HCT116 (cell line): ENCODE results near the gene SYNDIG1.

Source experiments
- CEBPB ChIP-seq: IDR thresholded peaks from 2 replicates; pipeline ENCODE4 v1.6.1; 2012; ENCODE audit warnings: low read depth
- ELF1 ChIP-seq: IDR thresholded peaks from 2 replicates; pipeline ENCODE4 v1.6.1; 2012; ENCODE audit warnings: low read depth, borderline replicate concordance
- EZH2 ChIP-seq: fragments of 200-600 bp; sonication (generic); IDR thresholded peaks from 2 replicates; pipeline ENCODE4 v1.6.1; 2017; ENCODE audit warnings: antibody characterized with exemption, mixed run types
- SP1 ChIP-seq: IDR thresholded peaks from 2 replicates; pipeline ENCODE4 v1.6.1; 2012; ENCODE audit warnings: low read depth
- TF ChIP-seq, protein P1 (sequence below), 3 experiments: fragments of 200-600 bp in 1 of 3; sonication (generic) in 1 of 3; IDR thresholded peaks in 2 of 3; conservative IDR thresholded peaks in 1 of 3; 2 replicates each; pipeline ENCODE4 v1.5.1; 2012 to 2017; ENCODE audit warnings: low read depth in 2 of 3, low read length in 2 of 3, antibody characterized with exemption in 1 of 3, borderline replicate concordance in 1 of 3, control low read depth in 1 of 3, mild to moderate bottlenecking in 1 of 3, mixed read lengths in 1 of 3, mixed run types in 1 of 3, moderate library complexity in 1 of 3; ENCODE audit not compliant: insufficient read depth in 1 of 3

DNA sequence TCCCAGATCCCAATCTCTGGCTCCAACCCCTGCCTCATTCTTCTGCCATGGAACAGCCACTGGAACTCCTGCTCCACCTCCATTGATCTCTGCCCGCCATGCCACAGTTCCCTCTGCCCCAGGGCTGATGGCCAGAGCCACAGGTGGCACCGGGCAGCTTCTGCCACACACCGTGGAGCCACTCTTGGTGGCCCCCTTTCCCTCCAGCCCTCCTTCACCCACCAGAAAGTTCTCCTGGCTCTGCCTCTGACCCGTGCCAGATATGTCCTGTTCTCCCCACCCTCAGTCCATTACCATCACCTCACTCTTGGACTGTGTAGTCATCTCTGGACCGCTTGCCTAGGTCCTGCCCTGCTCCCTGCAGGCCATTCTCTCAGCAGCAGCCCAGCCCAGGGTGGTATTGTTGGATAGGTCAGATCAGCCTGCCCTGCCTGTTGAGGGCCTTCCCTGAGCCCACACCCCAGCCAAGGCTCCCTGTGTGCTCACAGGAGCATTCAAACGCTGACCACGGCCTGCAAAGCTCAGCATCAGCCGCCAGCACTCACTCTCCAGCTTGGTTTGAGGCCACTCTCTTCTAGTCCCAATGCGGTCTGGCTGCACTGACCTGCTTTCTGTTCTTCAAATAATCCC, 16.8 kb upstream of the SYNDIG1 start:
- TF ChIP-seq EZH2 = no peak
- TF ChIP-seq, protein P1, sequence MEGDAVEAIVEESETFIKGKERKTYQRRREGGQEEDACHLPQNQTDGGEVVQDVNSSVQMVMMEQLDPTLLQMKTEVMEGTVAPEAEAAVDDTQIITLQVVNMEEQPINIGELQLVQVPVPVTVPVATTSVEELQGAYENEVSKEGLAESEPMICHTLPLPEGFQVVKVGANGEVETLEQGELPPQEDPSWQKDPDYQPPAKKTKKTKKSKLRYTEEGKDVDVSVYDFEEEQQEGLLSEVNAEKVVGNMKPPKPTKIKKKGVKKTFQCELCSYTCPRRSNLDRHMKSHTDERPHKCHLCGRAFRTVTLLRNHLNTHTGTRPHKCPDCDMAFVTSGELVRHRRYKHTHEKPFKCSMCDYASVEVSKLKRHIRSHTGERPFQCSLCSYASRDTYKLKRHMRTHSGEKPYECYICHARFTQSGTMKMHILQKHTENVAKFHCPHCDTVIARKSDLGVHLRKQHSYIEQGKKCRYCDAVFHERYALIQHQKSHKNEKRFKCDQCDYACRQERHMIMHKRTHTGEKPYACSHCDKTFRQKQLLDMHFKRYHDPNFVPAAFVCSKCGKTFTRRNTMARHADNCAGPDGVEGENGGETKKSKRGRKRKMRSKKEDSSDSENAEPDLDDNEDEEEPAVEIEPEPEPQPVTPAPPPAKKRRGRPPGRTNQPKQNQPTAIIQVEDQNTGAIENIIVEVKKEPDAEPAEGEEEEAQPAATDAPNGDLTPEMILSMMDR (IDR thresholded peaks at IDR 0.05 in 2 of 3, conservative IDR thresholded peaks at IDR 0.05 in 1 of 3; ENCODE audit: borderline replicate concordance in 1 of 3, insufficient read depth in 1 of 3, low read depth in 2 of 3, low read length in 2 of 3) = no peak
- no peak for TF ChIP-seq SP1
- TF ChIP-seq ELF1 = no peak
- no peak for TF ChIP-seq CEBPB
